SU-DHL-6 (cell line): ENCODE measurements around the gene CINP.

Experiments used
- H2AFZ ChIP-seq: fragments of 200-600 bp; sonication (generic); 2 replicates; pipeline ENCODE4 v1.6.1; 2014; ENCODE audit warnings: low read depth, mild to moderate bottlenecking, moderate library complexity, mixed read lengths, antibody characterized with exemption, low read length; ENCODE audit not compliant: severe bottlenecking
- H3F3A ChIP-seq: fragments of 200-600 bp; shearing (Covaris generic); 2 replicates; pipeline ENCODE4 v1.6.0; 2016; ENCODE audit warnings: antibody characterized with exemption, mild to moderate bottlenecking; ENCODE audit not compliant: insufficient read depth
- H3K27ac ChIP-seq: fragments of 200-600 bp; sonication (generic); 2 replicates; pipeline ENCODE4 v1.5.1; 2016; ENCODE audit warnings: low read depth, mild to moderate bottlenecking, low read length, moderate library complexity, mixed read lengths
- H3K27me3 ChIP-seq: fragments of 200-600 bp; sonication (generic), shearing (Covaris generic); 2 replicates; pipeline ENCODE4 v1.6.0; 2014; ENCODE audit warnings: mild to moderate bottlenecking, low read length
- H3K36me3 ChIP-seq: fragments of 200-600 bp; sonication (generic); 2 replicates; pipeline ENCODE4 v1.6.1; 2014; ENCODE audit warnings: mild to moderate bottlenecking, low read length, mixed read lengths
- H3K4me2 ChIP-seq: fragments of 300-600, 200-600 bp; shearing (Covaris generic), sonication (generic); 2 replicates; pipeline ENCODE4 v1.6.0; 2014; ENCODE audit warnings: low read length, low read depth, mild to moderate bottlenecking; ENCODE audit not compliant: poor library complexity, severe bottlenecking
- H3K4me3 ChIP-seq: fragments of 200-600 bp; sonication (generic); 2 replicates; pipeline ENCODE4 v1.5.1; 2014; ENCODE audit warnings: antibody characterized with exemption, low read length, mild to moderate bottlenecking, mixed read lengths; ENCODE audit not compliant: insufficient read depth, poor library complexity, severe bottlenecking
- H3K79me2 ChIP-seq: fragments of 200-600 bp; sonication (generic); 2 replicates; pipeline ENCODE4 v1.6.1; 2014; ENCODE audit warnings: mild to moderate bottlenecking, low read length, moderate library complexity; ENCODE audit not compliant: insufficient read depth
- H3K9ac ChIP-seq: fragments of 200-600 bp; sonication (generic); 2 replicates; pipeline ENCODE4 v1.7.0; 2014; ENCODE audit warnings: mild to moderate bottlenecking, low read length
- H3K9me2 ChIP-seq: fragments of 200-600 bp; sonication (generic); replicated peaks from 2 replicates; pipeline ENCODE4 v1.6.1; 2014; ENCODE audit warnings: low read length; ENCODE audit not compliant: insufficient read depth
- H3K9me3 ChIP-seq: fragments of 200-600 bp; sonication (generic); 2 replicates; pipeline ENCODE4 v1.6.1; 2014; ENCODE audit warnings: low read length, mixed read lengths; ENCODE audit not compliant: insufficient read depth
- H4K20me1 ChIP-seq: fragments of 200-600 bp; sonication (generic); 2 replicates; pipeline ENCODE4 v1.6.1; 2014; ENCODE audit warnings: low read depth, mild to moderate bottlenecking, antibody characterized with exemption, low read length, moderate library complexity, mixed read lengths
- EZH2phosphoT487 ChIP-seq: fragments of 200-600 bp; sonication (generic), shearing (Covaris generic); conservative IDR thresholded peaks from 2 replicates; pipeline ENCODE4 v1.6.1; 2018; ENCODE audit warnings: mild to moderate bottlenecking, antibody characterized with exemption, low read length, moderate library complexity, mixed read lengths
- TF ChIP-seq, protein P1 (sequence below): fragments of 200-600 bp; sonication (generic); IDR thresholded peaks from one replicate; pipeline ENCODE4 v1.5.1; 2017; ENCODE audit warnings: antibody characterized with exemption, mild to moderate bottlenecking, low read length, moderate library complexity; ENCODE audit not compliant: insufficient read depth, poor library complexity, severe bottlenecking

The CINP gene

DNA sequence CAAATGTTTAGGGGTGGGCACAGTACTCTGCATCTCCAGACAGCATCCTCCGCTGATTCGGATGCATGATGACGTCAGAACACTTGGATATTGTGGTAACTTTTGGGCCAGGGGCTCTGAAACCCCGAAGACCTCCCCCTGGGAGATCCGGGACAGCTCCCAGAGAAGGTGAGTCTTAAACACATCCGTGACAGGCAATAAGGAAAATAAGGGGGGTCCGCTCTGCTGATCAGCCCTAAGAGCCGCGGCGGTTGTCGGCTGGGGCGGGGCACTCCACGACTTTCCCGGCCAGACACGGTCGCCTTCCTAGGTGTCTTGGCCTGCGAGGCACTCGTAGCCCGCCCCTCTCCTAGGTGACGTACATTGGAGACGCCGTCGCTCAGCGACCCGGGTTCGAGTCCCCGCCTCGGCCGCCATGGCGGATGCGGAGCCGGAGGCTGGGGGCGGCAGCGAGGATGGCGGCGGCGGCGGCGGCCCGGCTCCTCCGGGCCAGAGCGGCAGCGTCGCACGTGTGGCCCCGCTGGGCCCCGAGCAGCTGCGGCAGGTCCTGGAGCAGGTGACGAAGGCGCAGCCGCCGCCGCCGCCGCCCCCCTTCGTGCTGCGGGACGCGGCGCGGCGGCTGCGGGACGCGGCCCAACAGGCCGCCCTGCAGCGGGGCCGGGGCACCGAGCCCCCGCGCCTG, 43.2 kb downstream of the CINP start, which contains the start of gene ZNF839:
Gene ZNF839, plus strand, starts transcription at position 396 of the 682 bp plus-strand sequence. Its CDS starts 20 bp downstream, at position 416.
- H3K79me2 ChIP-seq: no peaks in the 10 kb centered on the region
- H3K9me2 ChIP-seq: no peaks in the 10 kb centered on the region
- peak within 1 kb of the TSS; percentile 92 for H2AFZ ChIP-seq
- H3K4me2 ChIP-seq: peak within 1 kb of the TSS; percentile 91
- H3K27ac ChIP-seq: peak within 1 kb of the TSS; percentile 60
- H3K36me3 ChIP-seq: no peaks in the 10 kb centered on the region
- H3K4me3 ChIP-seq: peak within 1 kb of the TSS; percentile 67
- TF ChIP-seq, protein P1, sequence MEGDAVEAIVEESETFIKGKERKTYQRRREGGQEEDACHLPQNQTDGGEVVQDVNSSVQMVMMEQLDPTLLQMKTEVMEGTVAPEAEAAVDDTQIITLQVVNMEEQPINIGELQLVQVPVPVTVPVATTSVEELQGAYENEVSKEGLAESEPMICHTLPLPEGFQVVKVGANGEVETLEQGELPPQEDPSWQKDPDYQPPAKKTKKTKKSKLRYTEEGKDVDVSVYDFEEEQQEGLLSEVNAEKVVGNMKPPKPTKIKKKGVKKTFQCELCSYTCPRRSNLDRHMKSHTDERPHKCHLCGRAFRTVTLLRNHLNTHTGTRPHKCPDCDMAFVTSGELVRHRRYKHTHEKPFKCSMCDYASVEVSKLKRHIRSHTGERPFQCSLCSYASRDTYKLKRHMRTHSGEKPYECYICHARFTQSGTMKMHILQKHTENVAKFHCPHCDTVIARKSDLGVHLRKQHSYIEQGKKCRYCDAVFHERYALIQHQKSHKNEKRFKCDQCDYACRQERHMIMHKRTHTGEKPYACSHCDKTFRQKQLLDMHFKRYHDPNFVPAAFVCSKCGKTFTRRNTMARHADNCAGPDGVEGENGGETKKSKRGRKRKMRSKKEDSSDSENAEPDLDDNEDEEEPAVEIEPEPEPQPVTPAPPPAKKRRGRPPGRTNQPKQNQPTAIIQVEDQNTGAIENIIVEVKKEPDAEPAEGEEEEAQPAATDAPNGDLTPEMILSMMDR: no peak
- no peak for TF ChIP-seq EZH2phosphoT487
- peaks cover 8% of the 10 kb centered on the region for H3F3A ChIP-seq
- H3K27me3 ChIP-seq: no peaks in the 10 kb centered on the region
- H3K9ac ChIP-seq: peak within 1 kb of the TSS; percentile 67
- no peaks in the 10 kb centered on the region for H4K20me1 ChIP-seq
- no peaks in the 10 kb centered on the region for H3K9me3 ChIP-seq

DNA sequence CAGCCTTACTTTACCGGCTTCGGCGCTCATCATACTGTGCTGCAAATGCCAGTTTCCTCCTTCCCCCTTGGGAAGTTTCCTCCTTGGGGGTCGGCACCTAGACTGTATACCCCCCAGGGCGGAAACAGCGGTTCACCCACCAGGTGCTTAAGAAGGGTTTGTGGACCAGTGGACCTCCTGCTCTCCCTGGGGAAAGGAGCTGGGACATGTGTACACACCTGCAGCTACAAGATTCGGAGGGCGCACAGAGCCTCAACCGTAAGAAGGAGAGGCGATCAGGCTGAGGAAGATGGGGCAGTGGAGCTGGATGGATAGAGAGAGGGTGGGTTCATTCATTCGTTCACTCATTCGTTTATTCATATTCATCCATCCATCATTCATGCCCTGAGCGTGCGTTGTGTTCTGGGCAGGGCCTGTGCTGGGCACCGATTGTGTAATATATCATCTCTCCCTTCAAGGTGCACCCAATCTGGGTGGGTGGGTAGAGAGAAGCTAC, 43.9 kb downstream of the CINP start:
- peak overlapping the region; percentile 92 for H2AFZ ChIP-seq
- no peaks in the 10 kb centered on the region for H3K36me3 ChIP-seq
- H4K20me1 ChIP-seq: no peaks in the 10 kb centered on the region
- H3K9me3 ChIP-seq: no peaks in the 10 kb centered on the region
- no peaks in the 10 kb centered on the region for H3K27me3 ChIP-seq
- H3K9ac ChIP-seq: peak overlapping the region; percentile 67
- peak overlapping the region; percentile 60 for H3K27ac ChIP-seq
- H3F3A ChIP-seq: peaks cover 8% of the 10 kb centered on the region
- no peaks in the 10 kb centered on the region for H3K9me2 ChIP-seq
- peak overlapping the region; percentile 91 for H3K4me2 ChIP-seq
- peak overlapping the region; percentile 67 for H3K4me3 ChIP-seq
- TF ChIP-seq, protein P1: no peak
- no peak for TF ChIP-seq EZH2phosphoT487
- no peaks in the 10 kb centered on the region for H3K79me2 ChIP-seq

DNA sequence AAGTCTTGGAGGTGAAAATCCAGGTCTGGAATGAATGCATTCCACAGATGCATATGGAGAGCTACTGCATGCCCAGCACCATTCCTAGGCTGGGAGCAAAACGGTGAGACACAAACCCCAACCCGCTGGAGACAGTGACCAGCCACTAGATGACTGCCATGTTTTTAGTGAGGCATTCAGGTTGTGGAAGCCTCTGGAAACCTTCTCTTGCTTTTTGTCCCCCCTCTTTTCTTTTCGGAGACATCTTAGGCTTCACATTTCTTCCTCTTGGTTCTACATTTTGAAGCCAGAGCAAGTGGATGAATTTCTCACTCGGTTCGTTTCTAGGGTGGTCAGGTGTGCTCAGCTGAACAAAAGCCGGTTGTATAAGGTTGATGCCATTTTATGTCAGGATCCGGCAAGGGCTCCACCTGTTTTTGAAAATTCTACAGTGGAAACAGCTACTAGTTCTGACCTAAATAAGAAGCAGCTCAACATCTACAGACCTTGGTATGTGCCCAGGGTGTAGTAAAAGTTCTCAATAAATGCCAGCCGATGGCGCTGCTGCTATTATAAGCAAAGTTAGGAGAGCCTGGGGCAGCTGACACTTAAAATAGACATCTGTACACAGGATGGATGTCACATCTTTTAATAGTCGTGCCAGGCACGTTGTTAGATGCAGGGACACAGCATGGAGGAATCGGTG, 45.0 kb downstream of the CINP start:
- peak overlapping the region; percentile 71 for H3K27ac ChIP-seq
- H3K9me3 ChIP-seq: no peaks in the 10 kb centered on the region
- no peaks in the 10 kb centered on the region for H3K79me2 ChIP-seq
- H3K27me3 ChIP-seq: no peaks in the 10 kb centered on the region
- no peaks in the 10 kb centered on the region for H3K9me2 ChIP-seq
- no peaks in the 10 kb centered on the region for H4K20me1 ChIP-seq
- peak overlapping the region; percentile 83 for H3K4me2 ChIP-seq
- H3F3A ChIP-seq: peaks cover 8% of the 10 kb centered on the region
- H3K36me3 ChIP-seq: no peaks in the 10 kb centered on the region
- peak overlapping the region; percentile 92 for H2AFZ ChIP-seq
- peak overlapping the region; percentile 66 for H3K9ac ChIP-seq
- no peak for TF ChIP-seq EZH2phosphoT487
- TF ChIP-seq, protein P1: no peak
- H3K4me3 ChIP-seq: peak overlapping the region; percentile 56
